Measurements from ENCODE around the gene PARD3. TPM values are rescaled to one million over a fixed set of nuclear protein-coding genes. Genes with fewer than 3 reads are reported as not detected.

The PARD3 gene
- total and polyA plus RNA-seq, 10 of the 15 experiments (the other 5 are each of a cell fraction or from before 2014, with no cell fraction given): 2.6 to 43.1 (median 13.9) TPM

DNA sequence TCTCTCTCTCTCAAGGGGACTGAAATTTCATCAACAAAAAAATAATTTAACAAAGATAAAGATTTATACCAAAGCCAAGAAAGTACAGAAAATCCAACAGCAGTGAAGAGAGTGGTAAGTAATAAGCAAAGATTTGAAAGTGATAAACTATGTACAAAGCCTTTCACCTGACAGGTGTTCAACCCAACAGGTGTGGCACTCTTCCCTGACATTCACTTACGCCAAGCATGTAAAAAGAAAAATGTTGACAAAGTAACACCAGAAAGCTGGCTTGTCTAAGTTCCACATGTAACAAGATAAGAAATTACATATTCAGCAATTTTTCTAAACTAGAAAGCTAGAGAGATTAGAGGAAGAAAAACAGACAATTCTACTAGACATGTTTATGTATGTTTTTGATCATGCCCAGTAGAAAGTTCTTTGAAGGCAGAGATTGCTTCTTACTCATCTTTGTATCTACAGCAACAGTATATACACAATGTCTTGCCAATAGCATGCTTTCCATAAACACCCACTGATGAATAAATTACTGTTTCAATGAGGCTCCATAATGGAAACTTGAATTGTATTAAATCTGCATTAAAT lies 468.5 kb downstream of the PARD3 start:
- BruUV-seq (replicated peaks): no TSS peak
- ChIA-PET POLR2A (no interaction called here), CTCF (interaction anchor here (1.0 kb wide), 1 partner anchor 11 kb away, joined by 3 read pairs; no protein-coding TSS in a partner anchor), SMC1A (ENCODE audit: uncharacterized antibody, unreplicated experiment) (interaction anchor here (0.6 to 2.6 kb wide), 9 partner anchors 8 to 164 kb away, joined by 3 to 11 read pairs (median 4); no protein-coding TSS in a partner anchor), RAD21 (ENCODE audit: unreplicated experiment) (no interaction called here)
- in situ Hi-C loops (cut with MboI): no loop called here
- Histone ChIP-seq H3K4me1 (ENCODE audit: control insufficient read depth, insufficient read depth, low read length) (no peaks in the 10 kb centered on the region), H3K4me2 (ENCODE audit: control insufficient read depth, insufficient read depth) (no peak overlapping the region), H4K20me1 (ENCODE audit: control insufficient read depth, insufficient read depth) (no peaks in the 10 kb centered on the region), H2AFZ (ENCODE audit: control insufficient read depth, low read depth, low read length) (no peak overlapping the region), H3K27me3 (replicated peaks in 1 of 2; ENCODE audit: control insufficient read depth in 2 of 2, insufficient read depth in 2 of 2, low read length in 1 of 2) (no peaks in the 10 kb centered on the region), H3K79me2 (ENCODE audit: control insufficient read depth, insufficient read depth, low read length) (no peaks in the 10 kb centered on the region), H3K27ac (ENCODE audit: control insufficient read depth, insufficient read depth) (no peak overlapping the region), H3K9me3 (replicated peaks; ENCODE audit: control insufficient read depth, insufficient read depth, low read length) (no peaks in the 10 kb centered on the region), H3K36me3 (ENCODE audit: control insufficient read depth in 2 of 2, insufficient read depth in 2 of 2, low read length in 1 of 2) (no peaks in the 10 kb centered on the region), H3K9ac (ENCODE audit: control insufficient read depth, insufficient read depth, low read length) (no peak overlapping the region), H3K4me3 (no peak overlapping the region)
- FAIRE-seq (no peak), DNase-seq (ENCODE audit: low read depth, low spot score) (no peak), ATAC-seq (no peak)
- TF ChIP-seq MEF2A (IDR thresholded peaks at IDR 0.05; ENCODE audit: insufficient read depth, low read depth, low read length) (no peak), ZBED1 (IDR thresholded peaks at IDR 0.05; ENCODE audit: borderline replicate concordance) (no peak), POLR2AphosphoS5 (IDR thresholded peaks at IDR 0.05; ENCODE audit: low read length) (no peak), EP300 (IDR thresholded peaks at IDR 0.05; ENCODE audit: borderline replicate concordance in 1 of 2, control insufficient read depth in 1 of 2, low read depth in 2 of 2, low read length in 2 of 2) (no peak), RELB (IDR thresholded peaks at IDR 0.05; ENCODE audit: low read depth) (no peak), IKZF2 (IDR thresholded peaks at IDR 0.05) (no peak), HDAC2 (IDR thresholded peaks at IDR 0.05) (no peak), PAX5 (IDR thresholded peaks at IDR 0.05; ENCODE audit: borderline replicate concordance, low read depth, low read length) (no peak), SREBF2 (IDR thresholded peaks at IDR 0.05; ENCODE audit: low read length) (no peak), PAX8 (IDR thresholded peaks at IDR 0.05) (no peak), NFIC (IDR thresholded peaks at IDR 0.05; ENCODE audit: low read depth, low read length) (no peak), CBX5 (IDR thresholded peaks at IDR 0.05; ENCODE audit: low read depth) (no peak), SUPT20H (IDR thresholded peaks at IDR 0.05; ENCODE audit: borderline replicate concordance, control insufficient read depth, low read depth, low read length) (no peak)
- TF ChIP-seq, protein P1, sequence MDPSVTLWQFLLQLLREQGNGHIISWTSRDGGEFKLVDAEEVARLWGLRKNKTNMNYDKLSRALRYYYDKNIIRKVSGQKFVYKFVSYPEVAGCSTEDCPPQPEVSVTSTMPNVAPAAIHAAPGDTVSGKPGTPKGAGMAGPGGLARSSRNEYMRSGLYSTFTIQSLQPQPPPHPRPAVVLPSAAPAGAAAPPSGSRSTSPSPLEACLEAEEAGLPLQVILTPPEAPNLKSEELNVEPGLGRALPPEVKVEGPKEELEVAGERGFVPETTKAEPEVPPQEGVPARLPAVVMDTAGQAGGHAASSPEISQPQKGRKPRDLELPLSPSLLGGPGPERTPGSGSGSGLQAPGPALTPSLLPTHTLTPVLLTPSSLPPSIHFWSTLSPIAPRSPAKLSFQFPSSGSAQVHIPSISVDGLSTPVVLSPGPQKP (IDR thresholded peaks at IDR 0.05; ENCODE audit: low read depth, low read length): no peak
- 52% methylated on average over 1 of the region's 1 CpG for WGBS (ENCODE audit: insufficient coverage, insufficient replicate concordance, low lambda C conversion rate, missing lambda C conversion rate)
- intact Hi-C loops (cut with micrococcal nuclease; ENCODE audit: unreplicated experiment): no loop called here

Data from GM12878 (cell line).